GM12878 (cell line): ENCODE results near the gene NEK8. TPM values are rescaled to one million over a fixed set of nuclear protein-coding genes. Genes with fewer than 3 reads are reported as not detected.
A peak's percentile ranks its signal among the peaks of the same experiment; 100 is the strongest.

Source experiments
- ATAC-seq: fragments of 200-7000 bp; cut with Tn5 transposase; 3 replicates; pipeline ENCODE4 v1.9.1; 2020; ENCODE audit warnings: mild to moderate bottlenecking, moderate library complexity
- BruUV-seq: library from RNA; stranded (reverse); fragments of 400-500 nt; replicated peaks from 2 replicates; lab custom pipeline; 2021; lab: Mats Ljungman, UMichigan
- CTCF ChIA-PET: fragments of 300-600 bp; sonication (Branson Sonifier 250); formaldehyde crosslinking; extraction: SDS; loops from one replicate; lab custom pipeline; 2021; ENCODE audit warnings: inconsistent platforms; lab: Yijun Ruan, JAX
- POLR2A ChIA-PET: fragments of 350-600 bp; formaldehyde crosslinking; extraction: SDS; loops from one replicate; lab custom pipeline; 2021; ENCODE audit warnings: inconsistent platforms; lab: Charles Lee
- RAD21 ChIA-PET: fragments of 300-600 bp; sonication (Branson Sonifier 250); formaldehyde crosslinking; loops from one replicate; lab custom pipeline; 2023; ENCODE audit warnings: antibody characterized with exemption; ENCODE audit not compliant: unreplicated experiment; lab: Charles Lee
- SMC1A ChIA-PET: fragments of 300-600 bp; sonication (Branson Sonifier 250); formaldehyde crosslinking; loops from one replicate; lab custom pipeline; 2023; ENCODE audit not compliant: unreplicated experiment, uncharacterized antibody; lab: Charles Lee
- DNase-seq: peaks from one replicate; pipeline ENCODE4 v3.0.0-alpha.2; 2011; ENCODE audit warnings: low read depth, low spot score
- FAIRE-seq: peaks from 3 replicates; lab custom pipeline; 2011; peaks lifted over from hg19 to GRCh38; lab: Jason Lieb, UNC
- H2AFZ ChIP-seq: 2 replicates; pipeline ENCODE4 v1.6.0; 2011; ENCODE audit warnings: low read depth, low read length, control low read depth; ENCODE audit not compliant: control insufficient read depth
- H3K27ac ChIP-seq: 2 replicates; pipeline ENCODE4 v1.5.1; 2011; ENCODE audit warnings: control low read depth; ENCODE audit not compliant: control insufficient read depth, insufficient read depth
- H3K27me3 ChIP-seq, 2 experiments: replicated peaks in 1 of 2; 2 replicates each; pipeline versions ENCODE4 v1.6.0 to v1.6.1; 2011; ENCODE audit warnings: low read length in 1 of 2; ENCODE audit not compliant: control insufficient read depth in 2 of 2, insufficient read depth in 2 of 2
- H3K36me3 ChIP-seq, 2 experiments: 2 replicates each; pipeline ENCODE4 v1.5.1; 2011; ENCODE audit warnings: low read length in 1 of 2; ENCODE audit not compliant: control insufficient read depth in 2 of 2, insufficient read depth in 2 of 2
- H3K4me1 ChIP-seq: 2 replicates; pipeline ENCODE4 v1.6.1; 2011; ENCODE audit warnings: mild to moderate bottlenecking, low read length, moderate library complexity, mixed read lengths; ENCODE audit not compliant: control insufficient read depth, insufficient read depth
- H3K4me2 ChIP-seq: 2 replicates; pipeline ENCODE4 v1.6.0; 2011; ENCODE audit warnings: control low read depth; ENCODE audit not compliant: control insufficient read depth, insufficient read depth
- H3K4me3 ChIP-seq: fragments of 200-600 bp; sonication (generic); 2 replicates; pipeline ENCODE4 v1.5.1; 2016
- H3K79me2 ChIP-seq: 2 replicates; pipeline ENCODE4 v1.6.0; 2011; ENCODE audit warnings: low read length; ENCODE audit not compliant: control insufficient read depth, insufficient read depth
- H3K9ac ChIP-seq: 2 replicates; pipeline ENCODE4 v1.8.0; 2011; ENCODE audit warnings: low read length, control low read depth, mixed read lengths; ENCODE audit not compliant: control insufficient read depth, insufficient read depth
- H3K9me3 ChIP-seq: replicated peaks from 3 replicates; pipeline ENCODE4 v1.5.1; 2011; ENCODE audit warnings: mild to moderate bottlenecking, low read length; ENCODE audit not compliant: control insufficient read depth, insufficient read depth
- H4K20me1 ChIP-seq: 2 replicates; pipeline ENCODE4 v1.6.0; 2011; ENCODE audit not compliant: control insufficient read depth, insufficient read depth
- ATF7 ChIP-seq: fragments of 450-650 bp; IDR thresholded peaks from 2 replicates; pipeline ENCODE4 v1.6.1; 2016; ENCODE audit warnings: low read depth, mild to moderate bottlenecking
- BCL11A ChIP-seq: IDR thresholded peaks from 2 replicates; pipeline ENCODE4 v1.6.1; 2011; ENCODE audit warnings: low read depth, low read length
- BHLHE40 ChIP-seq, 2 experiments: fragments of 450-650 bp in 1 of 2; IDR thresholded peaks; 2 replicates each; pipeline ENCODE4 v1.6.1; 2011 to 2017; ENCODE audit warnings: low read depth in 2 of 2, borderline replicate concordance in 1 of 2, improper control_type of control experiment in 1 of 2, low read length in 1 of 2, mild to moderate bottlenecking in 1 of 2
- BMI1 ChIP-seq: fragments of 450-650 bp; IDR thresholded peaks from 2 replicates; pipeline ENCODE4 v1.6.1; 2016; ENCODE audit warnings: mild to moderate bottlenecking, moderate library complexity, borderline replicate concordance
- DPF2 ChIP-seq: fragments of 450-650 bp; IDR thresholded peaks from 2 replicates; pipeline ENCODE4 v1.6.1; 2017; ENCODE audit warnings: mild to moderate bottlenecking
- E2F8 ChIP-seq: fragments of 450-650 bp; IDR thresholded peaks from 2 replicates; pipeline ENCODE4 v1.6.1; 2018; ENCODE audit warnings: mild to moderate bottlenecking, low read depth, moderate library complexity; ENCODE audit not compliant: partially characterized antibody
- EGR1 ChIP-seq, 2 experiments: IDR thresholded peaks; 1 replicate in 1 of 2; 2 replicates in 1 of 2; pipeline ENCODE4 v1.6.1; 2011 to 2012; ENCODE audit warnings: low read depth in 2 of 2, low read length in 2 of 2, borderline replicate concordance in 1 of 2, mild to moderate bottlenecking in 1 of 2, moderate library complexity in 1 of 2
- GATAD2B ChIP-seq: fragments of 450-650 bp; conservative IDR thresholded peaks from 2 replicates; pipeline ENCODE4 v1.6.1; 2017; ENCODE audit warnings: low read depth, mild to moderate bottlenecking, moderate library complexity
- IKZF1 ChIP-seq: fragments of 450-650 bp; conservative IDR thresholded peaks from 2 replicates; pipeline ENCODE4 v1.6.1; 2017; ENCODE audit warnings: antibody characterized with exemption, mild to moderate bottlenecking
- MYB ChIP-seq: fragments of 150-350 bp; IDR thresholded peaks from 2 replicates; pipeline ENCODE4 v1.6.1; 2014; ENCODE audit warnings: mild to moderate bottlenecking, low read depth, low read length, borderline replicate concordance
- PAX5 ChIP-seq: IDR thresholded peaks from 2 replicates; pipeline ENCODE4 v1.6.1; 2011; ENCODE audit warnings: low read depth, low read length, borderline replicate concordance
- POLR2AphosphoS5 ChIP-seq: IDR thresholded peaks from 2 replicates; pipeline ENCODE4 v1.6.1; 2011; ENCODE audit warnings: mild to moderate bottlenecking, low read length, inconsistent platforms
- POU2F2 ChIP-seq: IDR thresholded peaks from 3 replicates; pipeline ENCODE4 v1.6.1; 2011; ENCODE audit warnings: low read depth, mild to moderate bottlenecking, low read length, borderline replicate concordance
- SMARCA5 ChIP-seq: fragments of 450-650 bp; IDR thresholded peaks from 2 replicates; pipeline ENCODE4 v1.6.1; 2017; ENCODE audit warnings: mild to moderate bottlenecking
- SPI1 ChIP-seq: IDR thresholded peaks from 2 replicates; pipeline ENCODE4 v1.6.1; 2011; ENCODE audit warnings: low read depth, mild to moderate bottlenecking, low read length, moderate library complexity, borderline replicate concordance; ENCODE audit not compliant: insufficient read depth
- SRF ChIP-seq, 2 experiments: IDR thresholded peaks; 2 replicates each; pipeline ENCODE4 v1.6.1; 2011; ENCODE audit warnings: low read depth in 2 of 2, low read length in 2 of 2, mild to moderate bottlenecking in 1 of 2, moderate library complexity in 1 of 2
- STAT3 ChIP-seq: IDR thresholded peaks from 2 replicates; pipeline ENCODE4 v1.6.1; 2011; ENCODE audit warnings: low read depth, low read length, improper control_type of control experiment
- SUPT20H ChIP-seq: IDR thresholded peaks from 2 replicates; pipeline ENCODE4 v1.6.1; 2011; ENCODE audit warnings: low read depth, mild to moderate bottlenecking, low read length, moderate library complexity, borderline replicate concordance; ENCODE audit not compliant: control insufficient read depth
- TCF12 ChIP-seq: IDR thresholded peaks from 2 replicates; pipeline ENCODE4 v1.6.1; 2011; ENCODE audit warnings: low read depth, mild to moderate bottlenecking, low read length
- whole genome bisulfite sequencing: methylation state at CpG from one replicate; pipeline ENCODE4 v1.1.6; 2016; ENCODE audit warnings: low lambda C conversion rate; ENCODE audit not compliant: insufficient replicate concordance, insufficient coverage; ENCODE audit errors: missing lambda C conversion rate; 5-methylcytosine and 5-hydroxymethylcytosine counted together
- in situ Hi-C: fragments of 300-500 bp; cut with MboI; formaldehyde crosslinking; loops from 9 replicates; pipeline ENCODE4 v1.14.3; 2018; ENCODE audit warnings: mixed read lengths
- intact Hi-C: fragments of 100-400 bp; cut with micrococcal nuclease; formaldehyde crosslinking; loops from one replicate; pipeline ENCODE4 v1.14.2; 2022; ENCODE audit not compliant: unreplicated experiment
- polyA plus RNA-seq, 11 experiments: library from polyadenylated mRNA; depleted of rRNA in 4 of 11; unstranded in 6 of 11; stranded (reverse) in 5 of 11; fragments of >200 nt; fragmentation: Nextera tagmentation in 4 of 11; fragmentation: Illumina TruSeq in 1 of 11; extraction: Ambion mirVana in 4 of 11; extraction: Trizol in 1 of 11; gene quantifications; 1 replicate in 1 of 11; 2 replicates in 10 of 11; pipeline versions ENCODE4 v1.2.1 to v1.2.3, GENCODE V29; 2011 to 2016; ENCODE audit warnings: inconsistent platforms in 2 of 11, missing spikeins in 2 of 11, low read depth in 1 of 11
- total RNA-seq, 4 experiments: library from RNA; depleted of rRNA in 3 of 4; stranded (reverse); fragments of >200 nt in 3 of 4; fragmentation: Illumina TruSeq in 1 of 4; extraction: Trizol in 1 of 4; gene quantifications; 2 replicates each; pipeline versions ENCODE4 v1.2.1 to v1.2.3, GENCODE V29; 2013 to 2021

NEK8 gene
- total and polyA plus RNA-seq, 10 of the 15 experiments (the other 5 are each of a cell fraction or from before 2014, with no cell fraction given), result 2.3 to 14.3 (median 9.4) TPM

- H2AFZ ChIP-seq, result no peak overlapping the region
- H3K9me3 ChIP-seq, result peaks cover 6% of the 10 kb centered on the region; the same call in 2 of the 3 replicates
- intact Hi-C loops (no loop called here), in situ Hi-C loops (loop anchor here (25.0 kb wide), 1 partner anchor 1279 kb away; the partner anchor contains the start of gene KSR1)
- no peak for DNase-seq
- BruUV-seq, result no TSS peak
- peak overlapping the region; percentile 70 for H3K4me2 ChIP-seq
- 22% methylated on average over 19 of the region's 19 CpGs for WGBS
- H3K27me3 ChIP-seq, result no peaks in the 10 kb centered on the region
- H3K4me1 ChIP-seq, result peaks cover 69% of the 10 kb centered on the region
- ChIA-PET SMC1A (interaction anchor here (0.8 to 17.8 kb wide), 6 partner anchors 8 to 22 kb away, joined by 4 to 326 read pairs (median 6); partner anchors contain the start of genes NEK8, RPL23A and TLCD1), CTCF (interaction anchor here (1.0 to 7.4 kb wide), 6 partner anchors 9 to 161 kb away, joined by 4 to 95 read pairs (median 6); partner anchors contain the start of genes NEK8 and TLCD1), POLR2A (interaction anchor here (1.0 to 15.2 kb wide), 6 partner anchors 8 to 210 kb away, joined by 3 to 485 read pairs (median 6); partner anchors contain the start of genes NEK8, PHF12, RPL23A and TLCD1), RAD21 (interaction anchor here (0.6 to 17.4 kb wide), 6 partner anchors 15 to 152 kb away, joined by 3 to 375 read pairs (median 6); partner anchors contain the start of genes NEK8, RPL23A and TLCD1)
- H3K4me3 ChIP-seq, result peak overlapping the region; percentile 50; the same call in 1 of the 2 replicates
- H3K79me2 ChIP-seq, result peaks cover 61% of the 10 kb centered on the region
- peak overlapping the region; percentile 96 for H3K27ac ChIP-seq
- H3K36me3 ChIP-seq, result peaks cover 0 to 10% of the 10 kb centered on the region in 2 experiments; a peak in 3 of 4 replicates
- no peak for FAIRE-seq
- peaks cover 8% of the 10 kb centered on the region for H4K20me1 ChIP-seq
- ATAC-seq, result peak; percentile 10
- H3K9ac ChIP-seq, result peak overlapping the region; percentile 49; the same call in 1 of the 2 replicates
- no peak for TF ChIP-seq E2F8
- no peak for TF ChIP-seq BCL11A
- TF ChIP-seq PAX5, result 0 out of 2 replicates have a peak, but pooled peaks have one; percentile 30
- TF ChIP-seq POLR2AphosphoS5, result peak; percentile 60; the same call in 1 of the 2 replicates
- TF ChIP-seq SUPT20H, result no peak
- TF ChIP-seq SPI1, result peak; percentile 73; the same call in 1 of the 2 replicates
- peak; percentile 97 for TF ChIP-seq BMI1
- 0 out of 3 replicates have a peak, but pooled peaks of 1 of the 2 experiments have one; percentile 15 for TF ChIP-seq EGR1 (IDR thresholded peaks at IDR 0.05; ENCODE audit: borderline replicate concordance in 1 of 2, low read depth in 2 of 2, low read length in 2 of 2)
- no peak for TF ChIP-seq ATF7
- TF ChIP-seq STAT3, result no peak
- TF ChIP-seq POU2F2, result peak; percentile 9; the same call in 1 of the 3 replicates
- TF ChIP-seq IKZF1, result peak; percentile 87
- TF ChIP-seq DPF2, result peak; percentile 80
- TF ChIP-seq SMARCA5, result no peak
- peak; percentile 70 for TF ChIP-seq GATAD2B
- 0 out of 2 replicates have a peak, but pooled peaks have one; percentile 15 for TF ChIP-seq MYB
- TF ChIP-seq BHLHE40 (IDR thresholded peaks at IDR 0.05; ENCODE audit: borderline replicate concordance in 1 of 2, low read depth in 2 of 2, low read length in 1 of 2), result peak in 1 of 2 experiments; percentile 43; a peak in 1 of 4 replicates
- TF ChIP-seq SRF (IDR thresholded peaks at IDR 0.05; ENCODE audit: low read depth in 2 of 2, low read length in 2 of 2), result peak in 1 of 2 experiments; percentile 60; a peak in 1 of 4 replicates
- peak; percentile 82 for TF ChIP-seq TCF12
Observed at GRCh38 chr17:28741358-28742349, 13.1 kb downstream of the NEK8 start.
